Measurements from ENCODE around the gene C21orf91.

GRCh38 chr21:17759511-17760178, 59.5 kb downstream of the C21orf91 start:
- TF ChIP-seq POLR2A (IDR thresholded peaks at IDR 0.05), result no peak
- no peak for TF ChIP-seq POLR2AphosphoS5 (IDR thresholded peaks at IDR 0.05)
